B cell (primary cell): Measurements from ENCODE around the gene PRRG4. TPM values are rescaled to one million over a fixed set of nuclear protein-coding genes. Genes with fewer than 3 reads are reported as not detected.
"Not testable (repeated sequence)": the region's sequence is repeated elsewhere in the genome, so short reads cannot be mapped to it uniquely, and the experiment has no call there.

ENCODE experiments used
- ATAC-seq: fragments of 200-7000 bp; cut with Tn5 transposase; one replicate; pipeline ENCODE4 v1.10.0; 2021; ENCODE audit warnings: low read depth, mild to moderate bottlenecking, moderate number of reproducible peaks, moderate library complexity
- CTCF ChIA-PET: fragments of 350-600 bp; sonication (Branson Sonifier 250); formaldehyde crosslinking; loops from one replicate; lab custom pipeline; 2021; ENCODE audit warnings: antibody characterized with exemption, inconsistent platforms; lab: Charles Lee
- POLR2A ChIA-PET: fragments of 350-600 bp; sonication (Branson Sonifier 250); formaldehyde crosslinking; loops from one replicate; lab custom pipeline; 2021; ENCODE audit warnings: antibody characterized with exemption; lab: Charles Lee
- DNase-seq: peaks from one replicate; pipeline ENCODE4 v3.0.0; 2013
- H2AFZ ChIP-seq: 2 replicates; pipeline ENCODE4 v1.6.1; 2012; ENCODE audit warnings: mild to moderate bottlenecking, low read depth, low read length; ENCODE audit not compliant: insufficient read depth, poor library complexity, severe bottlenecking
- H3K27ac ChIP-seq, 2 donors: 1 replicate in 1 of 2; 2 replicates in 1 of 2; pipeline ENCODE4 v1.5.1; 2012 to 2013; ENCODE audit warnings: low read length in 2 of 2, mild to moderate bottlenecking in 2 of 2, moderate library complexity in 1 of 2
- H3K27me3 ChIP-seq, 4 experiments: fragments of 200-600 bp in 1 of 4; sonication (generic) in 1 of 4; replicated peaks in 1 of 4; 1 replicate in 2 of 4; 2 replicates in 2 of 4; pipeline versions ENCODE4 v1.6.1 to v1.7.0; 2013 to 2016; ENCODE audit warnings: low read length in 3 of 4, mild to moderate bottlenecking in 2 of 4, mixed read lengths in 1 of 4, moderate library complexity in 1 of 4; ENCODE audit not compliant: insufficient read depth in 4 of 4, control insufficient read depth in 3 of 4; ENCODE audit errors: control extremely low read depth in 1 of 4
- H3K36me3 ChIP-seq, 2 experiments: replicated peaks in 1 of 2; 1 replicate in 1 of 2; 2 replicates in 1 of 2; pipeline versions ENCODE4 v1.6.1 to v1.7.1; 2013; ENCODE audit warnings: low read length in 1 of 2; ENCODE audit not compliant: insufficient read depth in 2 of 2, control insufficient read depth in 1 of 2; ENCODE audit errors: control extremely low read depth in 1 of 2, extremely low read depth in 1 of 2
- H3K4me1 ChIP-seq, 2 donors: fragments of 200-600 bp in 1 of 2; sonication (generic) in 1 of 2; 1 replicate in 1 of 2; 2 replicates in 1 of 2; pipeline versions ENCODE4 v1.5.1 to v1.6.1; 2013 to 2017; ENCODE audit warnings: low read length in 2 of 2; ENCODE audit not compliant: control insufficient read depth in 2 of 2, insufficient read depth in 2 of 2
- H3K4me2 ChIP-seq: replicated peaks from 2 replicates; pipeline ENCODE3; 2012; ENCODE audit warnings: mild to moderate bottlenecking, low read depth, low read length; ENCODE audit not compliant: poor library complexity, severe bottlenecking
- H3K4me3 ChIP-seq, 5 experiments: fragments of 200-600 bp in 1 of 5; sonication (generic) in 1 of 5; 1 replicate in 3 of 5; 2 replicates in 2 of 5; pipeline versions ENCODE4 v1.5.1 to v1.7.0; 2011 to 2016; ENCODE audit warnings: low read length in 4 of 5, mild to moderate bottlenecking in 4 of 5, low read depth in 2 of 5, control low read depth in 1 of 5, moderate library complexity in 1 of 5; ENCODE audit not compliant: insufficient read depth in 1 of 5; ENCODE audit errors: control extremely low read depth in 1 of 5, extremely low read depth in 1 of 5
- H3K79me2 ChIP-seq: fragments of 200-600 bp; sonication (generic); one replicate; pipeline ENCODE4 v1.6.0; 2016; ENCODE audit warnings: low read length; ENCODE audit not compliant: control insufficient read depth, insufficient read depth
- H3K9ac ChIP-seq: fragments of 200-600 bp; sonication (generic); 2 replicates; pipeline ENCODE4 v1.6.1; 2017; ENCODE audit warnings: mild to moderate bottlenecking, low read length, moderate library complexity
- H3K9me3 ChIP-seq, 3 donors: one replicate each; pipeline versions ENCODE4 v1.6.1 to v1.7.1; 2013; ENCODE audit warnings: low read length in 2 of 3; ENCODE audit not compliant: control insufficient read depth in 2 of 3, insufficient read depth in 1 of 3; ENCODE audit errors: control extremely low read depth in 1 of 3
- H4K20me1 ChIP-seq: 2 replicates; pipeline ENCODE4 v1.6.0; 2012; ENCODE audit warnings: mild to moderate bottlenecking, low read length; ENCODE audit not compliant: insufficient read depth, control insufficient read depth, poor library complexity, severe bottlenecking
- H3K27ac Mint-ChIP-seq: one replicate; pipeline ENCODE4 v1.8.0; 2021; ENCODE audit warnings: mixed read lengths
- H3K27me3 Mint-ChIP-seq: one replicate; pipeline ENCODE4 v1.8.0; 2021; ENCODE audit warnings: mixed read lengths
- H3K4me1 Mint-ChIP-seq: one replicate; pipeline ENCODE4 v1.8.0; 2021; ENCODE audit warnings: mixed read lengths
- H3K4me3 Mint-ChIP-seq: one replicate; pipeline ENCODE4 v1.8.0; 2021; ENCODE audit warnings: mixed read lengths
- H3K9me3 Mint-ChIP-seq: one replicate; pipeline ENCODE4 v1.8.0; 2022; ENCODE audit warnings: mixed read lengths; ENCODE audit not compliant: insufficient read depth
- EZH2 ChIP-seq: IDR thresholded peaks from 2 replicates; pipeline ENCODE4 v1.6.1; 2012; ENCODE audit warnings: borderline replicate concordance, low read depth, mild to moderate bottlenecking, moderate library complexity, low read length; ENCODE audit not compliant: insufficient read depth, poor library complexity, severe bottlenecking
- WGBS: methylation state at CpG from one replicate; pipeline ENCODE4 v1.1.5; 2013; ENCODE audit warnings: missing lambda C conversion rate; ENCODE audit not compliant: insufficient coverage; 5-methylcytosine and 5-hydroxymethylcytosine counted together
- intact Hi-C: fragments of 100-400 bp; cut with micrococcal nuclease; formaldehyde crosslinking; loops from one replicate; pipeline ENCODE4 v1.10.0; 2022
- polyA plus RNA-seq: library from polyadenylated mRNA; depleted of rRNA; stranded (reverse); fragments of >200 nt; gene quantifications from 2 replicates; pipeline ENCODE4 v1.2.3, GENCODE V29; 2012
- total RNA-seq, 2 donors: library from RNA; stranded (reverse); fragments of 120-200 nt in 1 of 2; gene quantifications; 1 replicate in 1 of 2; 2 replicates in 1 of 2; pipeline versions ENCODE4 v1.2.3 to v1.2.4, GENCODE V29; 2013 to 2022
- TF ChIP-seq, protein P1 (sequence below): fragments of 200-600 bp; IDR thresholded peaks from one replicate; pipeline ENCODE4 v1.8.0; 2022; ENCODE audit warnings: antibody characterized with exemption, mild to moderate bottlenecking

The PRRG4 gene
- total and polyA plus RNA-seq, 2 donors (not counting 1 experiment from before 2014, with no cell fraction given), result 0.07 TPM; not detected in 1

DNA sequence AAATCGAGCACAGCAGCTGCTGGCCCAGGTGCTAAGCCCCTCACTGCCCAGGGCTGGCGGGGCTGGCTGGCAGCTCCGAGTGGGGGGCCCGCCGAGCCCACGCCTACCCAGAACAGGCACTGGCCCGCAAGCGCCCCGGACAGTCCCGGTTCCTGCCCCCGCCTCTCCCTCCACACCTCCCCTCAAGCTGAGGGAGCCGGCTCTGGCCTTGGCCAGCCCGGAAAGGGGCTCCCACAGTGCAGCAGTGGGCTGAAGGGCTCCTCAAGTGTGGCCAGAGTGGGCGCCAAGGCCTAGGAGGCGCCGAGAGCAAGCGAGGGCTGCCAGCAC lies 58.6 kb downstream of the PRRG4 start:
- H3K9ac ChIP-seq, H3K27me3 Mint-ChIP-seq, H3K4me2 ChIP-seq, H4K20me1 ChIP-seq, H3K27me3 ChIP-seq, H2AFZ ChIP-seq, H3K4me1 ChIP-seq, H3K4me3 Mint-ChIP-seq, POLR2A ChIA-PET, H3K27ac Mint-ChIP-seq, H3K4me3 ChIP-seq, H3K27ac ChIP-seq, ATAC-seq, intact Hi-C loops, H3K79me2 ChIP-seq, H3K9me3 Mint-ChIP-seq, DNase-seq, H3K36me3 ChIP-seq: not testable (repeated sequence)
- WGBS, result 97% methylated on average over 16 of the region's 17 CpGs
- peaks cover 10% of the 10 kb centered on the region for H3K4me1 Mint-ChIP-seq
- CTCF ChIA-PET, result interaction anchor here (3.3 kb wide), 1 partner anchor 177 kb away, joined by 13 read pairs; no protein-coding TSS in a partner anchor
- peaks cover 0 to 10% (median 0%) of the 10 kb centered on the region in 3 donors for H3K9me3 ChIP-seq

DNA sequence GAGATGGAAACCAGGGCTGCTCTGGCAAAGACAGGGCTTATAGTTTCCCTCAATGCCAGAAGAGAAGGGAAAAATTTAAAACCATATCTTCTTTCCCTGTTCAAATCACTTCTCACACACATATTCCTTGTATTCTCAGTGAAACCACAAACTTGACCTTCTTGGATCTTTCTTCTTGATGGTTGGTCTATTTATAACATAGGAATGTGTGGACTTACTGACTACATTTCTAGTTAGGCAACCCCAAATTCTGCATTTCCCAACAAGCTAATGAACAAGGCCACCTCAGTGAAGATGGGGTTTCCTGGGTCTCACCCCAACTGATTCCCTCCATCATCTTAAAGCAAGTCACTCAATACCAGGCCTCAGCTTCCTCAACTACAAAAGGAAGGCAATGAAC lies 59.1 kb downstream of the PRRG4 start:
- H3K27ac ChIP-seq, result no peak overlapping the region
- TF ChIP-seq, protein P1, sequence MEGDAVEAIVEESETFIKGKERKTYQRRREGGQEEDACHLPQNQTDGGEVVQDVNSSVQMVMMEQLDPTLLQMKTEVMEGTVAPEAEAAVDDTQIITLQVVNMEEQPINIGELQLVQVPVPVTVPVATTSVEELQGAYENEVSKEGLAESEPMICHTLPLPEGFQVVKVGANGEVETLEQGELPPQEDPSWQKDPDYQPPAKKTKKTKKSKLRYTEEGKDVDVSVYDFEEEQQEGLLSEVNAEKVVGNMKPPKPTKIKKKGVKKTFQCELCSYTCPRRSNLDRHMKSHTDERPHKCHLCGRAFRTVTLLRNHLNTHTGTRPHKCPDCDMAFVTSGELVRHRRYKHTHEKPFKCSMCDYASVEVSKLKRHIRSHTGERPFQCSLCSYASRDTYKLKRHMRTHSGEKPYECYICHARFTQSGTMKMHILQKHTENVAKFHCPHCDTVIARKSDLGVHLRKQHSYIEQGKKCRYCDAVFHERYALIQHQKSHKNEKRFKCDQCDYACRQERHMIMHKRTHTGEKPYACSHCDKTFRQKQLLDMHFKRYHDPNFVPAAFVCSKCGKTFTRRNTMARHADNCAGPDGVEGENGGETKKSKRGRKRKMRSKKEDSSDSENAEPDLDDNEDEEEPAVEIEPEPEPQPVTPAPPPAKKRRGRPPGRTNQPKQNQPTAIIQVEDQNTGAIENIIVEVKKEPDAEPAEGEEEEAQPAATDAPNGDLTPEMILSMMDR, result no peak
- TF ChIP-seq EZH2, result no peak
- no peak overlapping the region for H3K4me3 ChIP-seq
- H3K4me2 ChIP-seq, result no peak overlapping the region
- H3K9ac ChIP-seq, result no peak overlapping the region
- Mint-ChIP-seq H3K9me3 (no peaks in the 10 kb centered on the region), H3K27me3 (no peaks in the 10 kb centered on the region), H3K4me3 (no peak overlapping the region), H3K4me1 (peaks cover 12% of the 10 kb centered on the region), H3K27ac (no peak overlapping the region)
- intact Hi-C loops, result no loop called here
- H3K4me1 ChIP-seq, result peaks cover 5 to 9% of the 10 kb centered on the region in 2 donors
- no peaks in the 10 kb centered on the region for H3K27me3 ChIP-seq
- ATAC-seq (no peak), DNase-seq (no peak)
- H3K79me2 ChIP-seq, result peaks cover 6% of the 10 kb centered on the region
- H2AFZ ChIP-seq, result no peak overlapping the region
- H3K36me3 ChIP-seq, result no peaks in the 10 kb centered on the region
- H4K20me1 ChIP-seq, result no peaks in the 10 kb centered on the region
- ChIA-PET POLR2A (no interaction called here), CTCF (no interaction called here)
- peaks cover 0 to 10% (median 0%) of the 10 kb centered on the region in 3 donors for H3K9me3 ChIP-seq
